Measurements from ENCODE around the gene RIBC2.
"Not testable (repeated sequence)": the region's sequence is repeated elsewhere in the genome, so short reads cannot be mapped to it uniquely, and the experiment has no call there.

Gene RIBC2

DNA sequence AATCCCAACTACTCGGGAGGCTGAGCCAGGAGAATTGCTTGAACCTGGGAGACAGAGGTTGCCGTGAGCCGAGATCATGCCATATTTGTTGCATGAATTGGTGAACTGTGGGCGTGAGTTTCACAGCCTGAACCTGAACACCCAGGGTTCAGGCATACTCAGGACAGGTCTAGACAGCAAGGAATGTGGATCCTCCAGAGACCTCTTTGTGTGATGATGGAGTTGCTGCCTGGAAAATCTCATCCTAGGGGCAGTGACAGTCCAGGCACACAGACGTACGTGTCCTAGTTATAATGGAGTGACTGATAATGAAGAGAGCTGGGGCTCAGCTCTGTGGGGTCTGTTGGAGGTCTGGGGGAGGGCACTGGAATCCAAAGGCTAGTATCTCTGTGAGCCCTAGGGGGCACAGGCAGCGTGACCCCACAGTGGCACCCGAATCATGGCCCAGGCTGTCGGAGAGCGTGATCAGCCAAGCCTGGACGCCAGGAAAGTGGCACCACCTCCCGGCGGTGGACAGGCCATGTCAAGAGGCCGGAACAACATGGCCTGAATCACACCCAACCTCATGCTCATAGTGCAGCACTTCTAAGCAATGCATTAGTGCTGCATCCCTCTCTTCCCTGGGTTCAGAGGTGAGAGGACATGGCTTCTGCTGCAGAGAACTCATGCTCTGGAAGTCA lies 31.7 kb downstream of the RIBC2 start:
- POLR2A ChIA-PET (ENCODE audit: low non-redundant PET) = no interaction called here
- TF ChIP-seq, protein P1, sequence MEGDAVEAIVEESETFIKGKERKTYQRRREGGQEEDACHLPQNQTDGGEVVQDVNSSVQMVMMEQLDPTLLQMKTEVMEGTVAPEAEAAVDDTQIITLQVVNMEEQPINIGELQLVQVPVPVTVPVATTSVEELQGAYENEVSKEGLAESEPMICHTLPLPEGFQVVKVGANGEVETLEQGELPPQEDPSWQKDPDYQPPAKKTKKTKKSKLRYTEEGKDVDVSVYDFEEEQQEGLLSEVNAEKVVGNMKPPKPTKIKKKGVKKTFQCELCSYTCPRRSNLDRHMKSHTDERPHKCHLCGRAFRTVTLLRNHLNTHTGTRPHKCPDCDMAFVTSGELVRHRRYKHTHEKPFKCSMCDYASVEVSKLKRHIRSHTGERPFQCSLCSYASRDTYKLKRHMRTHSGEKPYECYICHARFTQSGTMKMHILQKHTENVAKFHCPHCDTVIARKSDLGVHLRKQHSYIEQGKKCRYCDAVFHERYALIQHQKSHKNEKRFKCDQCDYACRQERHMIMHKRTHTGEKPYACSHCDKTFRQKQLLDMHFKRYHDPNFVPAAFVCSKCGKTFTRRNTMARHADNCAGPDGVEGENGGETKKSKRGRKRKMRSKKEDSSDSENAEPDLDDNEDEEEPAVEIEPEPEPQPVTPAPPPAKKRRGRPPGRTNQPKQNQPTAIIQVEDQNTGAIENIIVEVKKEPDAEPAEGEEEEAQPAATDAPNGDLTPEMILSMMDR (conservative IDR thresholded peaks at IDR 0.05; ENCODE audit: low read depth) = no peak

DNA sequence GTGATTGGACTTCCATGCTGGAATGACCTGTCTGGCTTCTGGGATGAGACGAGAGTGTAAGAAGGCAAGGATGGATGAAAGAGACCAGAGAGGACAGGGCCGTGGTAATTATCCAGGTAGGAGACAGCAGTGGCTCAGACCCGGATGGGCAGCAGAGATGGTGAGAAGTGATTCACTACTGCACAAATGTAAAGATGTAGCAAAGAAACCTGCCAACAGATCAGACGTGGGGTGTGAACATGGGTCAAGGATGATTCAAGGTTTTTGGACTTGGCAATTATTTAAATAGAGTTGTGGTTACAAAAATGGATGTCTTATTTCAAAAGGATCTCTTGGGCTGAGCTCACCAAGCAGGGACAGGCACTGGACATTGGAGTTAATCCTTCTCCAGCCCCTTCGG lies 32.7 kb downstream of the RIBC2 start:
- CTCF ChIA-PET = no interaction called here
- TF ChIP-seq, protein P1 (conservative IDR thresholded peaks at IDR 0.05; ENCODE audit: low read depth) = no peak
- DNase-seq (ENCODE audit: low spot score) = no peak
- H3K27ac ChIP-seq = no peak overlapping the region
- POLR2A ChIA-PET (ENCODE audit: low non-redundant PET) = no interaction called here

More for the DNA sequence above, 31.7 kb downstream of the RIBC2 start:
- DNase-seq (ENCODE audit: low spot score) = no peak
- CTCF ChIA-PET = interaction anchor here (0.6 to 1.3 kb wide), 2 partner anchors 15 to 109 kb away, joined by 3 read pairs; no protein-coding TSS in a partner anchor
- no peak overlapping the region for H3K27ac ChIP-seq

DNA sequence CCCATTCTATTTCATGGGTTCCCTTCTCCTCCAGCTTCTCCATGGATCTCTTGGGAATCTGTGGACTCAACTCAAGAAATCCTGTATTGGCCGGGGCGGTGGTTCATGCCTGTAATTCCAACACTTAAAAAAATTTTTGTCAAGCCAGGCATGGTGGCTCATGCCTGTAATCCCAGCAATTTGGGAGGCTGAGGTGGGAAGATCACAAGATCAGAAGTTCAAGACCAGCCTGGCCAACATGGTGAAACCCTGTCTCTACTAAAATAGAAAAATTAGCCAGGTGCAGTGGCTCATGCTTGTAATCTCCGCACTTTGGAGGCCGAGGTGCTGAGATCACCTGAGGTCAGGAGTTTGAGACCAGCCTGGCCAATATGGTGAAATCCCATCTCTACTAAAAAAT lies 34.1 kb downstream of the RIBC2 start:
- POLR2A ChIA-PET (ENCODE audit: low non-redundant PET); DNase-seq (ENCODE audit: low spot score); H3K27ac ChIP-seq; CTCF ChIA-PET: not testable (repeated sequence)

DNA sequence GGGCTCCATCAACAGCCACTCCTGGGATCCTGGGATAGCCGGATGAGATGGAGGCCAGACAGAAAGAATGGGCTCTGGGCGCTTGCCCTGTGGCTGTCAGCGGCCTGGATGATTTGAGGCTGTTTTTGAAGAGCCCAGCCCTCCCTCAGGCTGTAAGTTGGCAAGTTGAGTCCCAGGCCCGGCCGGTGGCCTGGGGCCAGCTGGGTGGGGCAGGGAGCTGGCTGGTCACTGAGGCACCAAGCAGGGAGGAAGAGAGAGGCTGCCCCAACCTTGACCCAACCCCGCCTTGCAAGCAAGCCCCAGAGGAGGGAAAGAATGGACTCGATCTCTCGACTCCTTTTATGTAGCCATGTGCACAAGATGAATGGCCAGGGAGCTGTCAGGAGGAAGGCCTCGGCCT lies 34.9 kb downstream of the RIBC2 start:
- H3K27ac ChIP-seq = no peak overlapping the region
- TF ChIP-seq, protein P1 (conservative IDR thresholded peaks at IDR 0.05; ENCODE audit: low read depth) = no peak
- ChIA-PET CTCF (no interaction called here), POLR2A (ENCODE audit: low non-redundant PET) (no interaction called here)
- no peak for DNase-seq (ENCODE audit: low spot score)

DNA sequence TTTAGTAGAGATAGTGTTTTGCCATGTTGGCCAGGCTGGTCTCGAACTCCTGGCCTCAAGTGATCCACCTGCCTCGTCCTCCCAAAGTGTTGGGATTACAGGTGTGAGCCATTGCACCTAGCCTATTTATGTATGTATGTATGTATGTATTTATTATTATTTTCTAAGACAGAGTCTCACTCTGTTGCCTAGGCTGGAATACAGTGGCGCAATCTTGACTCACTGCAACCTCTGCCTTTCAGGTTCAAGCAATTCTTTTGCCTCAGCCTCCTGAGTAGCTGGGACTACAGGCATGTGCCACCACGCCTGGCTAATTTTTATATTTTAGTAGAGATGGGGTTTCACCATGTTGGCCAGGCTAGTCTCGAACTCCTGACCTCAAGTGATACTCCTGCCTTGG lies 35.9 kb downstream of the RIBC2 start:
- CTCF ChIA-PET; DNase-seq (ENCODE audit: low spot score); POLR2A ChIA-PET (ENCODE audit: low non-redundant PET); H3K27ac ChIP-seq: not testable (repeated sequence)

DNA sequence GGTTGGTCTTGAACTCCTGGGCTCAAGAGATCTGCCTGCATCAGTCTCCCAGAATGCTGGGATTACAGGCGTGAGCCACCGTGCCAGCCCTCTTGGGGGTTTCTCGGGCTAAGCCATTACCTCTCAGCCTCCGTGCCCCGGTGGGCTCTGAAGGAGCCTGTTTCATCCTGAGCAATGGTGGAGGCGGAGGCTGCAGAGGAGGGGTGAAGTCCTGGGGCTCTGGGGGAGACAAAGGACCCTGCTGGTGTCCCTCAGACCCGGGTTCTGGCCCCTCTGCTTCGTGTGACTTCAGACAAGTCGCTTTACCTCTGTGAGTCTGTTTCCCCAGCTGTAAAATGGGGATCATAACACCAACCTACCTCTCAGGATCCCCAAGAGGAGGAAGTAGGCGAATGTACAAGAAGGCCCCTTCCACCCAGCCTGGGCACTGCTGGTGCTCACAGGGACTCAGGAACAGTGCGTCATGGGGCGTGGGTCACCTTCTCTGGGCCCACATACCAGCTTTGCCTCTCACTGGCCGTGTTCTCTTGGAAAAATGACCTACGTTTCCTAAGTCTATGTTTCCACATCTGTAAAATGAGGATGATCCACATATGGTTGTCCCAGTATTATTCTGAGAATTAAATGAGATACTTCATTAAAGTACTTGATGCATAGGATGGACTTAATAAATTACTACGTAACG lies 36.8 kb downstream of the RIBC2 start:
- ChIA-PET CTCF (interaction anchor here (0.6 kb wide), 1 partner anchor 185 kb away, joined by 6 read pairs; no protein-coding TSS in a partner anchor), POLR2A (ENCODE audit: low non-redundant PET) (no interaction called here)
- H3K27ac ChIP-seq = no peak overlapping the region
- DNase-seq (ENCODE audit: low spot score) = no peak
- TF ChIP-seq, protein P1 (conservative IDR thresholded peaks at IDR 0.05; ENCODE audit: low read depth) = no peak

DNA sequence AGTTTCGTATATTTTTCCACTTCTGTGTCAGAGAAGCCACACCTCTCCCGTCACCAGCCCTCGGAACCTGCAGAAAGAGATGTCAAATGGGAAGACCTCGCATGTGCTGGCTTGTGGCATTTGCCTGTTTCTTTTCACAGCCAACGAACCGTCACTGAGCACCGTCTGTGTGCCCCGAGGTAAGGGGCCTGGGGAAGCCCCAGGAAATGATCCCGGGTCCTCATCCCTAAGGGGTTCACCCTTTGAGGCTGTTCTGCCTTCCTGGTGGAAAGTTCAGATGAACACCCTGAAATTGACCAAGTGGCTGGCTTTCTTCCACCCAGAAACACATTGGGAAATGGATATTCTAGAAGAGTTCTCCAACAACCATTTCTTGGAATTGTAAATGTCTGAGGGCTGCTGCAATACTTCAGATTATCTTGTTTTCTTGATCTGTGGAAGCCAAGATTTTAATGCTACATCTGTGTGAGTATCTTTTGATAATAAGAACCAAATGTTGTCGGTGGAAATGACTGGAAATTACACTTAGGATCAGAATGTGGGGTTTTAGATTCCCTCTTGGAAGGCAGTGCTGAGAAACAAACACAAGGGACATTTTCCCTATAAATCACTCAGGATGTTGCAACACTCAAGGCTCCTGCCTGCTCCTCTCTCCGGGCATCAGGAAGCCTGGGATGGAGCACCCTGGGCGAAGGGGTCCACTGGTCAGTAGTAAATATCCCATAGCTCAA lies 37.6 kb downstream of the RIBC2 start:
- CTCF ChIA-PET = no interaction called here

More for the DNA sequence above, 37.6 kb downstream of the RIBC2 start:
- DNase-seq (ENCODE audit: low spot score) = no peak
- TF ChIP-seq, protein P1 (conservative IDR thresholded peaks at IDR 0.05; ENCODE audit: low read depth) = no peak
- H3K27ac ChIP-seq = peak overlapping the region; percentile 41
- POLR2A ChIA-PET (ENCODE audit: low non-redundant PET) = no interaction called here
